ENCODE measurements around the gene TULP1. TPM values are rescaled to one million over a fixed set of nuclear protein-coding genes. Genes with fewer than 3 reads are reported as not detected.

TULP1 gene
- total and polyA plus RNA-seq, 2 of the 13 experiments (the other 11 are each of a cell fraction or from before 2014, with no cell fraction given): not detected

DNA sequence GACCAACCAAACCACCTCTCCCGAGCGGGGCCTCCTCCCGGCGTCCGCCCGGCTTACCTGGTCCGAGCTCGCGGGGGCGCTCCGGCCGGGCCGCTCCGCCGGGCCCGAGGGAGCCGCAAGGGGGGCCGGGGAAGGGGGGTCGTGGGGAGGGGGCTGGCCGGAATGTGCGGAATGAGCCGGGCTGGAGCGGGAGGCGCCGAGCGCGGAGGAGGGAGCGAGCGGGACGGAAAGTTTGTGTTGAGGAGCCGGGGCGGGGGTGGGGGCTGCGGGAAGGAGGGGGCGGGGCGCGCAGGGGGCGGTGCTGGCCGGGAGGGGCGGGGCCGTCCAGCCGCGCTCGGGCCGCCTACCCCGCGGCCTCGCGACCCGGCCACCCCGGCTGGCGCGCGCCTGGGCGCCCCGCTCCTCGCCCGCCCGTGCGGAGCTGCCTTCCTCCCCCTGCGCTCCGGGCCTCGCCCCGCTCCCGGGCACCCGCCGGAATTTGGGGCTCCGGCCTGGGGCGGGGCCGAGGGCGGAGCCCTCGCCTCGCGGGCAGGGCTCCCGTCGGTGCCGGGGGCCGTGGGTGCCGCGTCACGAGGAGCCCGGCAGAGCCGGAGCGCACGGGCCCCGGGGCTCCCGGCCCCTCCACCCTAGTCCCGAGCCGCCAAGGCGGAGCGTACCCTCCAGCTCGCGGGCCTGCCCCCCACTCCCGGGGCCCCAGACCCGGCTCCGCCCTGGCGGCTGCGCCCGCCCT is 15.7 kb downstream of the TULP1 start, which contains the start of gene TEAD3 (continued):
- no peak for TF ChIP-seq ZBTB26 (CRISPR knock-in tag; IDR thresholded peaks at IDR 0.05; ENCODE audit: borderline replicate concordance)
- 0 out of 4 replicates have a peak, but pooled peaks of 1 of the 2 experiments have one; percentile 43 for TF ChIP-seq HMGXB4 (CRISPR knock-in tag; IDR thresholded peaks at IDR 0.05; ENCODE audit: borderline replicate concordance in 1 of 2, low read depth in 1 of 2)
- no peak for TF ChIP-seq RFXANK (CRISPR knock-in tag; IDR thresholded peaks at IDR 0.05)
- no peak for TF ChIP-seq SRSF1 (optimal IDR thresholded peaks at IDR 0.05; ENCODE audit: low read depth, low read length)
- TF ChIP-seq TSC22D2 (CRISPR knock-in tag; IDR thresholded peaks at IDR 0.05; ENCODE audit: borderline replicate concordance): no peak
- TF ChIP-seq, protein P1, sequence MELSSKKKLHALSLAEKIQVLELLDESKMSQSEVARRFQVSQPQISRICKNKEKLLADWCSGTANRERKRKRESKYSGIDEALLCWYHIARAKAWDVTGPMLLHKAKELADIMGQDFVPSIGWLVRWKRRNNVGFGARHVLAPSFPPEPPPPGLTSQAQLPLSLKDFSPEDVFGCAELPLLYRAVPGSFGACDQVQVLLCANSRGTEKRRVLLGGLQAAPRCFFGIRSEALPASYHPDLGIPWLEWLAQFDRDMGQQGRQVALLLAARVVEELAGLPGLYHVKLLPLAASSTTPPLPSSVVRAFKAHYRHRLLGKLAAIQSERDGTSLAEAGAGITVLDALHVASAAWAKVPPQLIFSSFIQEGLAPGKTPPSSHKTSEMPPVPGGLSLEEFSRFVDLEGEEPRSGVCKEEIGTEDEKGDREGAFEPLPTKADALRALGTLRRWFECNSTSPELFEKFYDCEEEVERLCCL (CRISPR knock-in tag; IDR thresholded peaks at IDR 0.05; ENCODE audit: borderline replicate concordance): no peak
- no peak for TF ChIP-seq ZNF3 (CRISPR knock-in tag; IDR thresholded peaks at IDR 0.05)
- no peak for TF ChIP-seq RXRA (CRISPR knock-in tag; IDR thresholded peaks at IDR 0.05)
- TF ChIP-seq ZNF782 (CRISPR knock-in tag; IDR thresholded peaks at IDR 0.05; ENCODE audit: borderline replicate concordance): no peak; the same call in 1 of the 2 replicates
- TF ChIP-seq ZNF772 (CRISPR knock-in tag; IDR thresholded peaks at IDR 0.05): no peak
- TF ChIP-seq FOXK2 (IDR thresholded peaks at IDR 0.05): no peak
- TF ChIP-seq PCBP1 (IDR thresholded peaks at IDR 0.05; ENCODE audit: borderline replicate concordance, low read depth, low read length): 0 out of 2 replicates have a peak, but pooled peaks have one; percentile 8
- TF ChIP-seq, protein P2, sequence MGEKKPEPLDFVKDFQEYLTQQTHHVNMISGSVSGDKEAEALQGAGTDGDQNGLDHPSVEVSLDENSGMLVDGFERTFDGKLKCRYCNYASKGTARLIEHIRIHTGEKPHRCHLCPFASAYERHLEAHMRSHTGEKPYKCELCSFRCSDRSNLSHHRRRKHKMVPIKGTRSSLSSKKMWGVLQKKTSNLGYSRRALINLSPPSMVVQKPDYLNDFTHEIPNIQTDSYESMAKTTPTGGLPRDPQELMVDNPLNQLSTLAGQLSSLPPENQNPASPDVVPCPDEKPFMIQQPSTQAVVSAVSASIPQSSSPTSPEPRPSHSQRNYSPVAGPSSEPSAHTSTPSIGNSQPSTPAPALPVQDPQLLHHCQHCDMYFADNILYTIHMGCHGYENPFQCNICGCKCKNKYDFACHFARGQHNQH (CRISPR knock-in tag; IDR thresholded peaks at IDR 0.05): no peak
- no peak for TF ChIP-seq ZEB1 (IDR thresholded peaks at IDR 0.05; ENCODE audit: insufficient replicate concordance, low read depth)
- no peak for TF ChIP-seq ZNF598 (CRISPR knock-in tag; IDR thresholded peaks at IDR 0.05; ENCODE audit: borderline replicate concordance)
- no peak for TF ChIP-seq ZFP41 (CRISPR knock-in tag; IDR thresholded peaks at IDR 0.05; ENCODE audit: borderline replicate concordance)
- TF ChIP-seq, protein P3, sequence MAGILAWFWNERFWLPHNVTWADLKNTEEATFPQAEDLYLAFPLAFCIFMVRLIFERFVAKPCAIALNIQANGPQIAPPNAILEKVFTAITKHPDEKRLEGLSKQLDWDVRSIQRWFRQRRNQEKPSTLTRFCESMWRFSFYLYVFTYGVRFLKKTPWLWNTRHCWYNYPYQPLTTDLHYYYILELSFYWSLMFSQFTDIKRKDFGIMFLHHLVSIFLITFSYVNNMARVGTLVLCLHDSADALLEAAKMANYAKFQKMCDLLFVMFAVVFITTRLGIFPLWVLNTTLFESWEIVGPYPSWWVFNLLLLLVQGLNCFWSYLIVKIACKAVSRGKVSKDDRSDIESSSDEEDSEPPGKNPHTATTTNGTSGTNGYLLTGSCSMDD (CRISPR knock-in tag; IDR thresholded peaks at IDR 0.05): no peak
- no peak for TF ChIP-seq U2AF2 (IDR thresholded peaks at IDR 0.05; ENCODE audit: low read depth, low read length)
- TF ChIP-seq, protein P4, sequence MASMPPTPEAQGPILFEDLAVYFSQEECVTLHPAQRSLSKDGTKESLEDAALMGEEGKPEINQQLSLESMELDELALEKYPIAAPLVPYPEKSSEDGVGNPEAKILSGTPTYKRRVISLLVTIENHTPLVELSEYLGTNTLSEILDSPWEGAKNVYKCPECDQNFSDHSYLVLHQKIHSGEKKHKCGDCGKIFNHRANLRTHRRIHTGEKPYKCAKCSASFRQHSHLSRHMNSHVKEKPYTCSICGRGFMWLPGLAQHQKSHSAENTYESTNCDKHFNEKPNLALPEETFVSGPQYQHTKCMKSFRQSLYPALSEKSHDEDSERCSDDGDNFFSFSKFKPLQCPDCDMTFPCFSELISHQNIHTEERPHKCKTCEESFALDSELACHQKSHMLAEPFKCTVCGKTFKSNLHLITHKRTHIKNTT (CRISPR knock-in tag; IDR thresholded peaks at IDR 0.05): no peak
- no peak for TF ChIP-seq NFE2L2 (IDR thresholded peaks at IDR 0.05; ENCODE audit: low read length)
- no peak for TF ChIP-seq SRY (CRISPR knock-in tag; IDR thresholded peaks at IDR 0.05)
- no peak; the same call in 1 of the 2 replicates for TF ChIP-seq ZNF766 (CRISPR knock-in tag; IDR thresholded peaks at IDR 0.05; ENCODE audit: borderline replicate concordance)
